A549 (cell line): ENCODE measurements around the gene SOS2. TPM values are rescaled to one million over a fixed set of nuclear protein-coding genes. Genes with fewer than 3 reads are reported as not detected.

Experiments used
- ATAC-seq, 2 experiments: fragments of 200-7000 bp in 1 of 2; fragments of >200 bp in 1 of 2; cut with Nextera tagmentation in 1 of 2; cut with Tn5 transposase in 1 of 2; 3 replicates each; pipeline versions ENCODE4 v1.8.0 to v1.9.1; 2018 to 2020; ENCODE audit warnings: mild to moderate bottlenecking in 1 of 2, moderate library complexity in 1 of 2
- CTCF ChIA-PET: fragments of 300-600 bp; sonication (Branson Sonifier 250); formaldehyde crosslinking; extraction: SDS; loops from one replicate; lab custom pipeline; 2021; ENCODE audit warnings: antibody characterized with exemption, inconsistent platforms; lab: Yijun Ruan, JAX
- POLR2A ChIA-PET: fragments of 350-600 bp; formaldehyde crosslinking; extraction: SDS; loops from one replicate; lab custom pipeline; 2021; ENCODE audit warnings: antibody characterized with exemption, inconsistent platforms; lab: Yijun Ruan, JAX
- DNase-seq, 2 experiments: peaks; one replicate each; pipeline versions ENCODE4 v3.0.0 to v3.0.0-alpha.2; 2011 to 2016; ENCODE audit warnings: low read depth in 1 of 2, low spot score in 1 of 2
- FAIRE-seq: peaks from 2 replicates; lab custom pipeline; 2011; peaks lifted over from hg19 to GRCh38; lab: Jason Lieb, UNC
- H3K27ac ChIP-seq, 2 experiments: fragments of >200 bp; sonication (Bioruptor Twin); formaldehyde crosslinking; 3 replicates each; pipeline ENCODE4 v1.5.1; 2016 to 2017
- H3K4me1 ChIP-seq: fragments of >200 bp; sonication (Bioruptor Twin); formaldehyde crosslinking; 3 replicates; pipeline ENCODE4 v1.6.1; 2016
- H3K4me2 ChIP-seq: fragments of >200 bp; sonication (Bioruptor Twin); formaldehyde crosslinking; 3 replicates; pipeline ENCODE4 v1.6.1; 2016
- H3K4me3 ChIP-seq: fragments of >200 bp; sonication (Bioruptor Twin); formaldehyde crosslinking; 3 replicates; pipeline ENCODE4 v1.5.1; 2016
- H3K9me3 ChIP-seq: fragments of >200 bp; sonication (Bioruptor Twin); formaldehyde crosslinking; 3 replicates; pipeline ENCODE4 v1.6.1; 2016
- CHD4 ChIP-seq: fragments of 200-600 bp; sonication (generic); IDR thresholded peaks from 2 replicates; pipeline ENCODE4 v1.6.1; 2016; ENCODE audit warnings: antibody characterized with exemption, mild to moderate bottlenecking, borderline replicate concordance
- FOSL2 ChIP-seq, 2 experiments: fragments of 450-650 bp in 1 of 2; fragments of >200 bp in 1 of 2; sonication (Bioruptor Twin) in 1 of 2; formaldehyde crosslinking; IDR thresholded peaks; 2 replicates each; pipeline versions ENCODE4 v1.5.0 to v1.6.1; 2016 to 2020; ENCODE audit warnings: mild to moderate bottlenecking in 1 of 2, moderate library complexity in 1 of 2
- FOXS1 ChIP-seq: fragments of 250-450 bp; sonication (Bioruptor Pico); IDR thresholded peaks from 2 replicates; pipeline ENCODE4 v1.5.0; 2020; ENCODE audit warnings: mild to moderate bottlenecking, moderate library complexity
- GATA3 ChIP-seq: IDR thresholded peaks from 2 replicates; pipeline ENCODE4 v1.6.1; 2012; ENCODE audit warnings: borderline replicate concordance
- HDAC2 ChIP-seq: fragments of 200-600 bp; sonication (generic); IDR thresholded peaks from 2 replicates; pipeline ENCODE4 v1.6.1; 2016
- HEYL ChIP-seq: fragments of 250-450 bp; sonication (Bioruptor Pico); IDR thresholded peaks from 2 replicates; pipeline ENCODE4 v1.8.0; 2021; ENCODE audit warnings: mild to moderate bottlenecking, moderate library complexity
- HOXA7 ChIP-seq: fragments of 250-450 bp; sonication (Bioruptor Pico); IDR thresholded peaks from 2 replicates; pipeline ENCODE4 v1.5.0; 2020; ENCODE audit warnings: mild to moderate bottlenecking, moderate library complexity
- HOXB13 ChIP-seq: fragments of 250-450 bp; sonication (Bioruptor Pico); IDR thresholded peaks from 2 replicates; pipeline ENCODE4 v1.5.0; 2020; ENCODE audit warnings: low read depth, mild to moderate bottlenecking, moderate library complexity
- HOXB5 ChIP-seq: fragments of 250-450 bp; sonication (Bioruptor Pico); IDR thresholded peaks from 2 replicates; pipeline ENCODE4 v1.5.0; 2020; ENCODE audit warnings: mild to moderate bottlenecking, moderate library complexity
- JUN ChIP-seq, 2 experiments: fragments of >200 bp; sonication (Bioruptor Twin); formaldehyde crosslinking; IDR thresholded peaks; 2 replicates in 1 of 2; 3 replicates in 1 of 2; pipeline ENCODE4 v1.6.1; 2016 to 2017
- JUNB ChIP-seq: fragments of >200 bp; sonication (Bioruptor Twin); formaldehyde crosslinking; IDR thresholded peaks from 2 replicates; pipeline ENCODE4 v1.6.1; 2016
- KDM5A ChIP-seq: fragments of 200-600 bp; sonication (generic); IDR thresholded peaks from 2 replicates; pipeline ENCODE4 v1.6.1; 2016; ENCODE audit warnings: antibody characterized with exemption, mild to moderate bottlenecking
- MAZ ChIP-seq: fragments of 150-350 bp; IDR thresholded peaks from 2 replicates; pipeline ENCODE4 v1.6.1; 2014; ENCODE audit warnings: antibody characterized with exemption, low read depth, low read length, borderline replicate concordance
- NFE2L2 ChIP-seq: fragments of 150-350 bp; conservative IDR thresholded peaks from 2 replicates; pipeline ENCODE4 v1.6.1; 2014; ENCODE audit warnings: low read length
- PHF8 ChIP-seq: fragments of 200-600 bp; sonication (generic); IDR thresholded peaks from 2 replicates; pipeline ENCODE4 v1.6.1; 2016; ENCODE audit warnings: low read depth, mild to moderate bottlenecking, antibody characterized with exemption, moderate library complexity, borderline replicate concordance
- POLR2A ChIP-seq: IDR thresholded peaks from 2 replicates; pipeline ENCODE4 v1.6.1; 2012; ENCODE audit warnings: mild to moderate bottlenecking, low read length
- RNF2 ChIP-seq: fragments of 200-600 bp; sonication (generic); IDR thresholded peaks from 2 replicates; pipeline ENCODE4 v1.6.1; 2016; ENCODE audit warnings: low read depth, mild to moderate bottlenecking, antibody characterized with exemption, moderate library complexity, borderline replicate concordance
- TFCP2L1 ChIP-seq: fragments of 250-450 bp; sonication (Bioruptor Pico); IDR thresholded peaks from 2 replicates; pipeline ENCODE4 v1.5.0; 2021; ENCODE audit warnings: mild to moderate bottlenecking
- TP53 ChIP-seq: fragments of 250-450 bp; sonication (Bioruptor Pico); IDR thresholded peaks from 2 replicates; pipeline ENCODE4 v1.5.0; 2021; ENCODE audit warnings: mild to moderate bottlenecking, moderate library complexity
- ZC3H11A ChIP-seq: fragments of 450-650 bp; IDR thresholded peaks from 2 replicates; pipeline ENCODE4 v1.6.1; 2014; ENCODE audit warnings: antibody characterized with exemption, mild to moderate bottlenecking
- ZFP36 ChIP-seq: fragments of 450-650 bp; IDR thresholded peaks from 2 replicates; pipeline ENCODE4 v1.6.1; 2014; ENCODE audit warnings: borderline replicate concordance; ENCODE audit not compliant: partially characterized antibody
- ZNF302 ChIP-seq: fragments of 250-450 bp; sonication (Bioruptor Pico); IDR thresholded peaks from 2 replicates; pipeline ENCODE4 v1.9.0; 2021; ENCODE audit warnings: inconsistent platforms, mild to moderate bottlenecking, moderate library complexity
- ZSCAN20 ChIP-seq: fragments of 250-450 bp; sonication (Bioruptor Pico); IDR thresholded peaks from 2 replicates; pipeline ENCODE4 v1.8.0; 2022; ENCODE audit warnings: mild to moderate bottlenecking, moderate library complexity
- WGBS: methylation state at CpG from one replicate; pipeline ENCODE4 v1.1.6; 2017; ENCODE audit errors: missing lambda C conversion rate; 5-methylcytosine and 5-hydroxymethylcytosine counted together
- polyA plus RNA-seq, 4 experiments: library from polyadenylated mRNA; depleted of rRNA in 3 of 4; stranded (reverse); fragments of >200 nt; fragmentation: RNase III in 1 of 4; extraction: RNeasy Plus Mini Kit Qiagen cat#74134 plus additional on column Dnase treatment in 1 of 4; gene quantifications; 2 replicates in 3 of 4; 3 replicates in 1 of 4; pipeline ENCODE4 v1.2.3, GENCODE V29; 2011 to 2017
- TF ChIP-seq, protein P1 (sequence below): fragments of >200 bp; sonication (Bioruptor Twin); formaldehyde crosslinking; IDR thresholded peaks from 2 replicates; pipeline ENCODE4 v1.6.1; 2016
- TF ChIP-seq, protein P2 (sequence below): fragments of 450-650 bp; IDR thresholded peaks from 2 replicates; pipeline ENCODE4 v1.6.1; 2014; ENCODE audit warnings: antibody characterized with exemption
- TF ChIP-seq, protein P3 (sequence below): fragments of 250-450 bp; sonication (Bioruptor Pico); IDR thresholded peaks from 2 replicates; pipeline ENCODE4 v1.5.0; 2021; ENCODE audit warnings: mild to moderate bottlenecking, moderate library complexity, borderline replicate concordance
- TF ChIP-seq, protein P4 (sequence below): fragments of 200-600 bp; sonication (generic); IDR thresholded peaks from 2 replicates; pipeline ENCODE4 v1.6.1; 2016; ENCODE audit warnings: antibody characterized with exemption, mild to moderate bottlenecking, moderate library complexity

Gene SOS2
- polyA plus RNA-seq, 2 of the 4 experiments (the other 2 are of a cell fraction): 9.6 to 23.0 TPM

DNA sequence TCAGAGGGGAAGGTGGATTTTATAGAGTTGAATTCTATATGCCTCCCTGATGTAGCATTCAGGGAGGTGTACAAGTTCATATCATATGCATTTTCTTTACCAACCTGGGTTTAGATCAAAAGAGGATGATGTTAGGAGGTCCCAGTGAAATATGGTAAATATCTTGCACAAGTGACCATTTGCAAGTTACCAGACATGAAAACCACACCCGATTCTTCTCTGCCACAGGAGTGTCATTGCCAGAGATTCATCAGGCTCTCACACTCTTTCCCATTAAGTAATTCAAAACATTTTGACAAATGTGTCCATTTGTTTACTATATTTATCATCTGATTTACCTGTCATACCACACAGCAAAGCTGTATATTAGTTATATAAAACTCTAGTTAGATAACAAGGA is 159.0 kb downstream of the SOS2 start:
- DNase-seq: no peak
- Histone ChIP-seq H3K4me3 (no peak overlapping the region), H3K27ac (no peak overlapping the region), H3K4me2 (no peak overlapping the region), H3K9me3 (peaks cover 10% of the 10 kb centered on the region; the same call in 2 of the 3 replicates), H3K4me1 (peaks cover 6% of the 10 kb centered on the region; the same call in 2 of the 3 replicates)
- TF ChIP-seq MAZ: no peak
- TF ChIP-seq HDAC2: no peak
- no peak for TF ChIP-seq FOSL2 (IDR thresholded peaks at IDR 0.05)
- no peak for TF ChIP-seq FOSL2 (CRISPR knock-in tag; IDR thresholded peaks at IDR 0.05)
- TF ChIP-seq ZC3H11A: no peak
- no peak for TF ChIP-seq HOXA7 (CRISPR knock-in tag)
- TF ChIP-seq, protein P1, sequence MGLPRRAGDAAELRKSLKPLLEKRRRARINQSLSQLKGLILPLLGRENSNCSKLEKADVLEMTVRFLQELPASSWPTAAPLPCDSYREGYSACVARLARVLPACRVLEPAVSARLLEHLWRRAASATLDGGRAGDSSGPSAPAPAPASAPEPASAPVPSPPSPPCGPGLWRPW: no peak
- TF ChIP-seq JUNB: no peak
- no peak for TF ChIP-seq HOXB13
- TF ChIP-seq JUN (IDR thresholded peaks at IDR 0.05): no peak
- TF ChIP-seq, protein P2, sequence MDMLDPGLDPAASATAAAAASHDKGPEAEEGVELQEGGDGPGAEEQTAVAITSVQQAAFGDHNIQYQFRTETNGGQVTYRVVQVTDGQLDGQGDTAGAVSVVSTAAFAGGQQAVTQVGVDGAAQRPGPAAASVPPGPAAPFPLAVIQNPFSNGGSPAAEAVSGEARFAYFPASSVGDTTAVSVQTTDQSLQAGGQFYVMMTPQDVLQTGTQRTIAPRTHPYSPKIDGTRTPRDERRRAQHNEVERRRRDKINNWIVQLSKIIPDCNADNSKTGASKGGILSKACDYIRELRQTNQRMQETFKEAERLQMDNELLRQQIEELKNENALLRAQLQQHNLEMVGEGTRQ: no peak
- TF ChIP-seq ZSCAN20: no peak
- no peak for TF ChIP-seq ZNF302
- no peak for TF ChIP-seq KDM5A
- no peak for TF ChIP-seq CHD4
- TF ChIP-seq HOXB5 (CRISPR knock-in tag): no peak
- no peak for ATAC-seq
- 23% methylated on average over 1 of the region's 1 CpG for whole genome bisulfite sequencing
- ChIA-PET CTCF (interaction anchor here (1.4 kb wide), 2 partner anchors 9 to 206 kb away, joined by 3 to 4 read pairs; no protein-coding TSS in a partner anchor), POLR2A (no interaction called here)
- FAIRE-seq: no peak

DNA sequence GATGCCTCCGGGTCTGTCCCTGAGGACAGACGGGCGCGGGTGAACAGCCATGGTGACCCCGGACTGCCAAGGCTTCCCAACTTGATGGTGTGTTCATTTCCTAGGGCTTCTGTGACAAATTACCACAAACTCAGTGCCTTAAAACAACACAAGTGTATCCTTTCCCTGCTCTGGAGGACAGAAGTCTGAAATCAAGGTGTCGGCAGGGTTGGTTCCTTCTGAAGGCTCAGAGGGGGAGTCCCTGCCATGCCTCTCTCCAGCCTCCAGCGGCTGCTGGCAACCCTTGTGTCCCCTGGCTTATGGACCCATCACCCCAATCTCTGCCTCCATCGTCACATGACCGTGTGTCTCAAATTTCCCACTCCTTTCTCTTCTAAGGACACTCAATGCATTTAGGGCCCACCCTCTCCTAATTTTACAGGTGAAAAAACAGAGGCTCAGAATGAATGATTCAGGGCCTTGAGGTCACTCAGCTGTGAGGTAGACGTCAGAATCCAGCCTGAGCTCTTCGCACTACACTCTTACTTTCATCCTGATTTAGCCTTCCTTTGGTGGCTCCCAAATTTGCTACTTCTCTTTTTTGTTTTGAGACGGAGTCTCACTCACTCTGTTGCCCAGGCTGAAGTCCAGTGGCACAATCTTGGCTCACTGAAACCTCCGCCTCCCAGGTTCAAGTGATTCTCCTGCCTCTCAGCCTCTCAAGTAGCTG is 160.4 kb downstream of the SOS2 start:
- TF ChIP-seq PHF8 (no peak), NFE2L2 (no peak), POLR2A (no peak), ZSCAN20 (no peak), RNF2 (no peak), HOXB5 (CRISPR knock-in tag) (no peak), HEYL (no peak), TFCP2L1 (CRISPR knock-in tag) (no peak), FOXS1 (CRISPR knock-in tag) (no peak), TP53 (CRISPR knock-in tag) (no peak), ZFP36 (no peak), GATA3 (no peak)
- TF ChIP-seq, protein P3, sequence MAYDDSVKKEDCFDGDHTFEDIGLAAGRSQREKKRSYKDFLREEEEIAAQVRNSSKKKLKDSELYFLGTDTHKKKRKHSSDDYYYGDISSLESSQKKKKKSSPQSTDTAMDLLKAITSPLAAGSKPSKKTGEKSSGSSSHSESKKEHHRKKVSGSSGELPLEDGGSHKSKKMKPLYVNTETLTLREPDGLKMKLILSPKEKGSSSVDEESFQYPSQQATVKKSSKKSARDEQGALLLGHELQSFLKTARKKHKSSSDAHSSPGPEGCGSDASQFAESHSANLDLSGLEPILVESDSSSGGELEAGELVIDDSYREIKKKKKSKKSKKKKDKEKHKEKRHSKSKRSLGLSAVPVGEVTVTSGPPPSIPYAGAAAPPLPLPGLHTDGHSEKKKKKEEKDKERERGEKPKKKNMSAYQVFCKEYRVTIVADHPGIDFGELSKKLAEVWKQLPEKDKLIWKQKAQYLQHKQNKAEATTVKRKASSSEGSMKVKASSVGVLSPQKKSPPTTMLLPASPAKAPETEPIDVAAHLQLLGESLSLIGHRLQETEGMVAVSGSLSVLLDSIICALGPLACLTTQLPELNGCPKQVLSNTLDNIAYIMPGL: no peak
- TF ChIP-seq, protein P4, sequence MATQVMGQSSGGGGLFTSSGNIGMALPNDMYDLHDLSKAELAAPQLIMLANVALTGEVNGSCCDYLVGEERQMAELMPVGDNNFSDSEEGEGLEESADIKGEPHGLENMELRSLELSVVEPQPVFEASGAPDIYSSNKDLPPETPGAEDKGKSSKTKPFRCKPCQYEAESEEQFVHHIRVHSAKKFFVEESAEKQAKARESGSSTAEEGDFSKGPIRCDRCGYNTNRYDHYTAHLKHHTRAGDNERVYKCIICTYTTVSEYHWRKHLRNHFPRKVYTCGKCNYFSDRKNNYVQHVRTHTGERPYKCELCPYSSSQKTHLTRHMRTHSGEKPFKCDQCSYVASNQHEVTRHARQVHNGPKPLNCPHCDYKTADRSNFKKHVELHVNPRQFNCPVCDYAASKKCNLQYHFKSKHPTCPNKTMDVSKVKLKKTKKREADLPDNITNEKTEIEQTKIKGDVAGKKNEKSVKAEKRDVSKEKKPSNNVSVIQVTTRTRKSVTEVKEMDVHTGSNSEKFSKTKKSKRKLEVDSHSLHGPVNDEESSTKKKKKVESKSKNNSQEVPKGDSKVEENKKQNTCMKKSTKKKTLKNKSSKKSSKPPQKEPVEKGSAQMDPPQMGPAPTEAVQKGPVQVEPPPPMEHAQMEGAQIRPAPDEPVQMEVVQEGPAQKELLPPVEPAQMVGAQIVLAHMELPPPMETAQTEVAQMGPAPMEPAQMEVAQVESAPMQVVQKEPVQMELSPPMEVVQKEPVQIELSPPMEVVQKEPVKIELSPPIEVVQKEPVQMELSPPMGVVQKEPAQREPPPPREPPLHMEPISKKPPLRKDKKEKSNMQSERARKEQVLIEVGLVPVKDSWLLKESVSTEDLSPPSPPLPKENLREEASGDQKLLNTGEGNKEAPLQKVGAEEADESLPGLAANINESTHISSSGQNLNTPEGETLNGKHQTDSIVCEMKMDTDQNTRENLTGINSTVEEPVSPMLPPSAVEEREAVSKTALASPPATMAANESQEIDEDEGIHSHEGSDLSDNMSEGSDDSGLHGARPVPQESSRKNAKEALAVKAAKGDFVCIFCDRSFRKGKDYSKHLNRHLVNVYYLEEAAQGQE: no peak
- FAIRE-seq: no peak
- POLR2A ChIA-PET: no interaction called here

More for the DNA sequence above, 160.4 kb downstream of the SOS2 start:
- Histone ChIP-seq H3K27ac (no peak overlapping the region), H3K4me2 (no peak overlapping the region), H3K9me3 (peaks cover 10% of the 10 kb centered on the region; the same call in 2 of the 3 replicates), H3K4me1 (peaks cover 9% of the 10 kb centered on the region; the same call in 2 of the 3 replicates), H3K4me3 (no peak overlapping the region)
- 84% methylated on average over 13 of the region's 13 CpGs for WGBS
- CTCF ChIA-PET: interaction anchor here (1.2 to 4.9 kb wide), 3 partner anchors 21 to 209 kb away, joined by 3 to 18 read pairs (median 3); no protein-coding TSS in a partner anchor
- DNase-seq: no peak
- ATAC-seq: no peak
